ENCODE results near the gene SERPINB10. TPM values are rescaled to one million over a fixed set of nuclear protein-coding genes. Genes with fewer than 3 reads are reported as not detected.
A peak's percentile ranks its signal among the peaks of the same experiment; 100 is the strongest.

Gene SERPINB10
- total RNA-seq, 1 experiment from 2014 or later, result not detected

DNA sequence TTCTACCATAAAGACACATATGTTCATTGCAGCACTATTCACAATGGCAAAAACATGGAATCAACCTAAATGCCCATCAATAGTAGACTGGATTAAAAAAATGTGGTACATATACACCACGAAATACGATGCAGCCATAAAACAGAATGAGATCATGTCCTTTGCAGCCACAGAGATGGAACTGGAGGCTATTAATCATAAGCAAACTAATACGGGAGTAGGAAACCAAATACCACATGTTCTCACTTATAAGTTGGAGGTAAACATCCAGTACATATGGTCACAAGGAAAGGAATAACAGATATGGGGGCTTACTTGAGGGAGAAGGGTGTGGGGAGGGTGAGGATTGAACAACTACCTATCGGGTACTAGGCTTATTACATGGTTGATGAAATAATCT, 49.0 kb downstream of the SERPINB10 start:
- no peak for DNase-seq
- Histone ChIP-seq H3F3A (ENCODE audit: insufficient read depth, low read depth) (no peaks in the 10 kb centered on the region), H3K4me3 (no peak overlapping the region), H3K9me2 (ENCODE audit: insufficient read depth) (no peaks in the 10 kb centered on the region), H3K27me3 (ENCODE audit: insufficient read depth, low read depth) (no peaks in the 10 kb centered on the region), H3K9me3 (ENCODE audit: insufficient read depth, low read depth) (no peaks in the 10 kb centered on the region), H3K4me1 (replicated peaks; ENCODE audit: insufficient read depth) (no peaks in the 10 kb centered on the region), H2AFZ (0 out of 2 replicates have a peak overlapping the region, but pooled peaks have one; percentile 34), H3K36me3 (ENCODE audit: low read depth) (no peaks in the 10 kb centered on the region), H4K20me1 (ENCODE audit: insufficient read depth) (no peaks in the 10 kb centered on the region), H3K79me2 (ENCODE audit: low read depth) (no peaks in the 10 kb centered on the region), H3K4me2 (no peak overlapping the region), H3K27ac (no peak overlapping the region)
- TF ChIP-seq, protein P1, sequence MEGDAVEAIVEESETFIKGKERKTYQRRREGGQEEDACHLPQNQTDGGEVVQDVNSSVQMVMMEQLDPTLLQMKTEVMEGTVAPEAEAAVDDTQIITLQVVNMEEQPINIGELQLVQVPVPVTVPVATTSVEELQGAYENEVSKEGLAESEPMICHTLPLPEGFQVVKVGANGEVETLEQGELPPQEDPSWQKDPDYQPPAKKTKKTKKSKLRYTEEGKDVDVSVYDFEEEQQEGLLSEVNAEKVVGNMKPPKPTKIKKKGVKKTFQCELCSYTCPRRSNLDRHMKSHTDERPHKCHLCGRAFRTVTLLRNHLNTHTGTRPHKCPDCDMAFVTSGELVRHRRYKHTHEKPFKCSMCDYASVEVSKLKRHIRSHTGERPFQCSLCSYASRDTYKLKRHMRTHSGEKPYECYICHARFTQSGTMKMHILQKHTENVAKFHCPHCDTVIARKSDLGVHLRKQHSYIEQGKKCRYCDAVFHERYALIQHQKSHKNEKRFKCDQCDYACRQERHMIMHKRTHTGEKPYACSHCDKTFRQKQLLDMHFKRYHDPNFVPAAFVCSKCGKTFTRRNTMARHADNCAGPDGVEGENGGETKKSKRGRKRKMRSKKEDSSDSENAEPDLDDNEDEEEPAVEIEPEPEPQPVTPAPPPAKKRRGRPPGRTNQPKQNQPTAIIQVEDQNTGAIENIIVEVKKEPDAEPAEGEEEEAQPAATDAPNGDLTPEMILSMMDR (conservative IDR thresholded peaks at IDR 0.05), result no peak
- TF ChIP-seq EZH2 (IDR thresholded peaks at IDR 0.05; ENCODE audit: low read depth), result no peak
- ChIA-PET POLR2A (ENCODE audit: unreplicated experiment) (no interaction called here), CTCF (no interaction called here)
- BruUV-seq (replicated peaks), result no TSS peak
- intact Hi-C loops (cut with micrococcal nuclease; ENCODE audit: unreplicated experiment), result no loop called here

DNA sequence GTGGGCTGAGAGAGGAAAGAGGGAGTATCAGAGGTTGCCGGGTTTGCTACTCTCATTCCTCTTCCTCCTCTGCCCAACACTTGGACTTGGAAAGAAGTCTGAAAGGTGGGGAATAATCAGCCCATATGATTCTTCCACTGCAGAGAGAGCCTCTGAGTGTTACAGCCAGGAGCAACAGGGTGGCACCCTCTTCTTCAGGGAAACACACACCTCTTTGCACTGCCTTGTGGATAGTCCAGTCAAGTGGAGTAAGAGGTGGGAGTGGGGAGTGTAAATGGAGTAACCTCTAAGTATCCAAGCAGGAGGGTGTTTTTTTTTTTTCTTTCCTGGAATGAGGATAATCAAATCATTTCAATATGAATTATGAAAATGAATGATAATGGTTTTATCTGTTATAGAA, 53.1 kb downstream of the SERPINB10 start:
- ChIA-PET CTCF (no interaction called here), POLR2A (ENCODE audit: unreplicated experiment) (interaction anchor here (0.5 kb wide), 1 partner anchor 598 kb away, joined by 8 read pairs; no protein-coding TSS in a partner anchor)
- intact Hi-C loops (cut with micrococcal nuclease; ENCODE audit: unreplicated experiment), result no loop called here

DNA sequence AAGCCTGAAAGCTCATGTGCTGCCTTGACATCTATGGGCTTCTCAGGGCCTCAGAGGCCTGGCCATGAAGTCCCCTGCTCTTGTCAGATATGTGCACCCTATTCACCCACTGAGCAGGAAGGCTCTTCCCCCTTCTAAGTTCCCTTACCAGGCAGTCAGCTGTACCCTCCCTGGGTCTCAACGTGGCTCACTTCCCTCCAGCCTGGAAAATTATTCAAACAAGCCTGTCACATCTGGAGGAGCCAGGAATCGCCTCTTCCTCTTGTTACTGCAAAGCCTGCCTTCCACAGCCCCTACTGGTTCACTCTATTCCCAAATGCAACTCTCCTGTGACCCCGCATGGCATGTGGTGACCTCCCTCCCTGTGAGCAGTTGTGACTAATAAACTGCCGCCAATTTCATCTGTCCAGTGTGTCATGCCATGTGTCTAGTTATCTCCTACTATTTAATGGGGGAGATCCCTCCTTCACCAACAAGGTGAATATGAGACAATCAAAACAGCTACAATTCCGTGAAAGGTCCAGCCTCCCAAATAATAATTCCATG, 53.8 kb downstream of the SERPINB10 start:
- H3K27me3 ChIP-seq (ENCODE audit: insufficient read depth, low read depth), result no peaks in the 10 kb centered on the region
- ChIA-PET POLR2A (ENCODE audit: unreplicated experiment) (interaction anchor here (0.5 kb wide), 1 partner anchor 599 kb away, joined by 8 read pairs; no protein-coding TSS in a partner anchor), CTCF (no interaction called here)
- no peak overlapping the region for H2AFZ ChIP-seq
- H4K20me1 ChIP-seq (ENCODE audit: insufficient read depth), result no peaks in the 10 kb centered on the region
- DNase-seq, result no peak
- H3K4me1 ChIP-seq (replicated peaks; ENCODE audit: insufficient read depth), result no peaks in the 10 kb centered on the region
- TF ChIP-seq, protein P1 (conservative IDR thresholded peaks at IDR 0.05), result no peak
- TF ChIP-seq EZH2 (IDR thresholded peaks at IDR 0.05; ENCODE audit: low read depth), result no peak
- no peaks in the 10 kb centered on the region for H3K9me2 ChIP-seq (ENCODE audit: insufficient read depth)
- H3K36me3 ChIP-seq (ENCODE audit: low read depth), result no peaks in the 10 kb centered on the region
- intact Hi-C loops (cut with micrococcal nuclease; ENCODE audit: unreplicated experiment), result no loop called here
- H3K79me2 ChIP-seq (ENCODE audit: low read depth), result no peaks in the 10 kb centered on the region
- no peak overlapping the region for H3K4me2 ChIP-seq
- no peak overlapping the region for H3K27ac ChIP-seq
- no TSS peak for BruUV-seq (replicated peaks)
- H3K9me3 ChIP-seq (ENCODE audit: insufficient read depth, low read depth), result no peaks in the 10 kb centered on the region
- no peak overlapping the region for H3K4me3 ChIP-seq
- H3F3A ChIP-seq (ENCODE audit: insufficient read depth, low read depth), result no peaks in the 10 kb centered on the region

More for the DNA sequence above, 53.1 kb downstream of the SERPINB10 start:
- Histone ChIP-seq H2AFZ (no peak overlapping the region), H4K20me1 (ENCODE audit: insufficient read depth) (no peaks in the 10 kb centered on the region), H3K79me2 (ENCODE audit: low read depth) (no peaks in the 10 kb centered on the region), H3K9me3 (ENCODE audit: insufficient read depth, low read depth) (no peaks in the 10 kb centered on the region), H3K4me3 (no peak overlapping the region), H3F3A (ENCODE audit: insufficient read depth, low read depth) (no peaks in the 10 kb centered on the region), H3K4me1 (replicated peaks; ENCODE audit: insufficient read depth) (no peaks in the 10 kb centered on the region), H3K36me3 (ENCODE audit: low read depth) (no peaks in the 10 kb centered on the region), H3K27me3 (ENCODE audit: insufficient read depth, low read depth) (no peaks in the 10 kb centered on the region), H3K9me2 (ENCODE audit: insufficient read depth) (no peaks in the 10 kb centered on the region), H3K4me2 (no peak overlapping the region), H3K27ac (no peak overlapping the region)
- TF ChIP-seq, protein P1 (conservative IDR thresholded peaks at IDR 0.05), result no peak
- TF ChIP-seq EZH2 (IDR thresholded peaks at IDR 0.05; ENCODE audit: low read depth), result no peak
- no peak for DNase-seq
- no TSS peak for BruUV-seq (replicated peaks)
